NB4 (cell line): ENCODE data around the gene MRPS34.

Experiments used
- CTCF ChIP-seq: IDR thresholded peaks from one replicate; pipeline ENCODE4 v1.5.1; 2012; ENCODE audit warnings: low read depth, low read length
- MAX ChIP-seq: IDR thresholded peaks from 2 replicates; pipeline ENCODE4 v1.6.1; 2011; ENCODE audit warnings: low read depth, low read length
- POLR2A ChIP-seq: IDR thresholded peaks from 2 replicates; pipeline ENCODE4 v1.6.1; 2011; ENCODE audit warnings: mild to moderate bottlenecking; ENCODE audit not compliant: insufficient read length; ENCODE audit errors: extremely low read depth

GRCh38 chr16:1754204-1754603 is 18.7 kb downstream of the MRPS34 start:
- TF ChIP-seq CTCF (no peak), POLR2A (no peak), MAX (no peak)
